Natural killer cell (primary cell): ENCODE measurements around the gene RAPGEF5. TPM values are rescaled to one million over a fixed set of nuclear protein-coding genes. Genes with fewer than 3 reads are reported as not detected.

Experiments used
- ATAC-seq, 3 donors: fragments of 150-1000 bp in 2 of 3; fragments of 200-7000 bp in 1 of 3; cut with Tn5 transposase; 1 replicate in 1 of 3; 2 replicates in 2 of 3; pipeline ENCODE4 v1.10.0; 2021; ENCODE audit warnings: mild to moderate bottlenecking in 2 of 3, moderate library complexity in 2 of 3
- DNase-seq, 2 donors: peaks; one replicate each; pipeline versions ENCODE4 v3.0.0 to v3.0.0-alpha.2; 2013 to 2021; ENCODE audit warnings: mixed read lengths in 1 of 2
- H3K27ac ChIP-seq: one replicate; pipeline ENCODE4 v1.5.1; 2013; ENCODE audit warnings: mild to moderate bottlenecking, low read length
- H3K27me3 ChIP-seq: one replicate; pipeline ENCODE4 v1.6.1; 2013; ENCODE audit warnings: low read length; ENCODE audit not compliant: control insufficient read depth, insufficient read depth
- H3K36me3 ChIP-seq: one replicate; pipeline ENCODE4 v1.6.1; 2013; ENCODE audit warnings: low read length; ENCODE audit not compliant: control insufficient read depth, insufficient read depth
- H3K4me1 ChIP-seq: one replicate; pipeline ENCODE4 v1.6.1; 2013; ENCODE audit warnings: low read length; ENCODE audit not compliant: control insufficient read depth, insufficient read depth
- H3K4me3 ChIP-seq: one replicate; pipeline ENCODE4 v1.5.1; 2013; ENCODE audit warnings: low read length
- H3K9me3 ChIP-seq: one replicate; pipeline ENCODE4 v1.6.1; 2013; ENCODE audit warnings: low read length; ENCODE audit not compliant: control insufficient read depth, insufficient read depth
- H3K27ac Mint-ChIP-seq, 2 donors: one replicate each; pipeline ENCODE4 v1.8.0; 2022; ENCODE audit warnings: mild to moderate bottlenecking in 2 of 2, mixed read lengths in 2 of 2, moderate library complexity in 1 of 2
- H3K27me3 Mint-ChIP-seq, 2 donors: one replicate each; pipeline ENCODE4 v1.8.0; 2022; ENCODE audit warnings: low read depth in 2 of 2, mixed read lengths in 2 of 2
- H3K36me3 Mint-ChIP-seq: one replicate; pipeline ENCODE4 v1.8.0; 2022; ENCODE audit warnings: mixed read lengths
- H3K4me1 Mint-ChIP-seq, 2 donors: one replicate each; pipeline ENCODE4 v1.8.0; 2022; ENCODE audit warnings: mixed read lengths in 2 of 2
- H3K4me3 Mint-ChIP-seq: one replicate; pipeline ENCODE4 v1.8.0; 2022; ENCODE audit warnings: mild to moderate bottlenecking, moderate library complexity, mixed read lengths
- H3K9me3 Mint-ChIP-seq, 2 donors: one replicate each; pipeline ENCODE4 v1.8.0; 2022; ENCODE audit warnings: mixed read lengths in 2 of 2
- CTCF ChIP-seq: fragments of 200-600 bp; IDR thresholded peaks from one replicate; pipeline ENCODE4 v1.8.0; 2022; ENCODE audit warnings: antibody characterized with exemption
- whole genome bisulfite sequencing: methylation state at CpG from one replicate; pipeline ENCODE4 v1.1.7; 2013; ENCODE audit warnings: missing lambda C conversion rate; ENCODE audit not compliant: insufficient coverage; 5-methylcytosine and 5-hydroxymethylcytosine counted together
- intact Hi-C: fragments of 100-400 bp; cut with micrococcal nuclease; formaldehyde crosslinking; loops from one replicate; pipeline ENCODE4 v1.14.2; 2022
- total RNA-seq, 4 donors: library from RNA; stranded (reverse); fragments of 120-200 nt in 1 of 4; gene quantifications; one replicate each; pipeline versions ENCODE4 v1.2.3 to v1.2.4, GENCODE V29; 2013 to 2022

RAPGEF5 gene
- total RNA-seq, 3 donors from 2014 or later (not counting 1 experiment from before 2014, with no cell fraction given), result 0.26 to 0.33 TPM; not detected in 1

GRCh38 chr7:22395222-22395621, 38.3 kb upstream of the RAPGEF5 start:
- Mint-ChIP-seq H3K9me3 (no peaks in the 10 kb centered on the region), H3K36me3 (no peaks in the 10 kb centered on the region), H3K4me3 (no peak overlapping the region), H3K27ac (no peak overlapping the region), H3K4me1 (peaks cover 8 to 13% of the 10 kb centered on the region in 2 donors), H3K27me3 (no peaks in the 10 kb centered on the region)
- WGBS, result no CpG with 5 or more reads among the region's 6 CpGs
- Histone ChIP-seq H3K9me3 (no peaks in the 10 kb centered on the region), H3K27me3 (no peaks in the 10 kb centered on the region), H3K27ac (no peak overlapping the region), H3K4me3 (no peak overlapping the region), H3K4me1 (no peaks in the 10 kb centered on the region), H3K36me3 (no peaks in the 10 kb centered on the region)
- no peak for DNase-seq
- intact Hi-C loops, result no loop called here
- ATAC-seq, result no peak
- no peak for TF ChIP-seq CTCF

- Histone ChIP-seq H3K4me3 (no peak overlapping the region), H3K27me3 (no peaks in the 10 kb centered on the region), H3K27ac (no peak overlapping the region), H3K9me3 (no peaks in the 10 kb centered on the region), H3K4me1 (no peaks in the 10 kb centered on the region), H3K36me3 (no peaks in the 10 kb centered on the region)
- no peak for ATAC-seq
- no peak for TF ChIP-seq CTCF
- H3K27ac Mint-ChIP-seq, result no peak overlapping the region
- no peak overlapping the region for H3K4me3 Mint-ChIP-seq
- WGBS, result 64% methylated on average over 3 of the region's 3 CpGs
- no peaks in the 10 kb centered on the region for H3K27me3 Mint-ChIP-seq
- peaks cover 9 to 11% of the 10 kb centered on the region in 2 donors for H3K4me1 Mint-ChIP-seq
- DNase-seq, result no peak
- no peaks in the 10 kb centered on the region for H3K9me3 Mint-ChIP-seq
- intact Hi-C loops, result no loop called here
- no peaks in the 10 kb centered on the region for H3K36me3 Mint-ChIP-seq
Observed at GRCh38 chr7:22394739-22395138, 37.8 kb upstream of the RAPGEF5 start.

GRCh38 chr7:22393913-22394729, 37.2 kb upstream of the RAPGEF5 start:
- intact Hi-C loops, result no loop called here

More at GRCh38 chr7:22393913-22394729, 37.2 kb upstream of the RAPGEF5 start:
- no peak for ATAC-seq
- no peak overlapping the region for H3K4me3 ChIP-seq
- H3K4me3 Mint-ChIP-seq, result no peak overlapping the region
- H3K9me3 ChIP-seq, result no peaks in the 10 kb centered on the region
- H3K27me3 ChIP-seq, result no peaks in the 10 kb centered on the region
- H3K36me3 Mint-ChIP-seq, result no peaks in the 10 kb centered on the region
- WGBS, result 81% methylated on average over 10 of the region's 13 CpGs
- TF ChIP-seq CTCF, result no peak
- no peak overlapping the region for H3K27ac Mint-ChIP-seq
- H3K4me1 ChIP-seq, result no peaks in the 10 kb centered on the region
- DNase-seq, result no peak
- H3K27ac ChIP-seq, result no peak overlapping the region
- H3K27me3 Mint-ChIP-seq, result no peaks in the 10 kb centered on the region
- H3K36me3 ChIP-seq, result no peaks in the 10 kb centered on the region
- peaks cover 8 to 11% of the 10 kb centered on the region in 2 donors for H3K4me1 Mint-ChIP-seq
- H3K9me3 Mint-ChIP-seq, result no peaks in the 10 kb centered on the region
